Prostate gland (tissue), 2 donors: Measurements from ENCODE around the gene OTUB2. TPM values are rescaled to one million over a fixed set of nuclear protein-coding genes. Genes with fewer than 3 reads are reported as not detected.

ENCODE experiments used
- DNase-seq: peaks from one replicate; pipeline ENCODE4 v3.0.0-alpha.2; 2019; ENCODE audit warnings: low spot score
- H3K27ac ChIP-seq, 2 donors: fragments of 200-600 bp; sonication (generic); 2 replicates each; pipeline ENCODE4 v1.5.1; 2017 to 2019
- H3K27me3 ChIP-seq: fragments of 200-600 bp; sonication (generic); replicated peaks from 2 replicates; pipeline ENCODE4 v1.5.1; 2019; ENCODE audit not compliant: insufficient read depth
- H3K36me3 ChIP-seq, 2 donors: fragments of 200-600 bp; sonication (generic); 1 replicate in 1 of 2; 2 replicates in 1 of 2; pipeline versions ENCODE4 v1.5.1 to v1.8.1; 2017 to 2019
- H3K4me1 ChIP-seq: fragments of 200-600 bp; sonication (generic); replicated peaks from 2 replicates; pipeline ENCODE4 v1.5.1; 2019
- H3K4me3 ChIP-seq, 2 donors: fragments of 200-600 bp; sonication (generic); 2 replicates each; pipeline ENCODE4 v1.5.1; 2017 to 2019
- H3K9me3 ChIP-seq: fragments of 200-600 bp; sonication (generic); 2 replicates; pipeline ENCODE4 v1.5.1; 2017
- POLR2A ChIP-seq: fragments of 450-650 bp; IDR thresholded peaks from one replicate; pipeline ENCODE4 v1.6.1; 2016; ENCODE audit warnings: antibody characterized with exemption, mild to moderate bottlenecking
- POLR2AphosphoS5 ChIP-seq: sonication (generic); formaldehyde crosslinking; IDR thresholded peaks from one replicate; pipeline ENCODE4 v1.6.1; 2017; ENCODE audit warnings: antibody characterized with exemption
- WGBS: methylation state at CpG from one replicate; pipeline ENCODE4 v1.1.5; 2018; 5-methylcytosine and 5-hydroxymethylcytosine counted together
- intact Hi-C: fragments of 100-400 bp; cut with DNase I; formaldehyde crosslinking; loops from one replicate; pipeline ENCODE4 v1.14.2; 2022
- total RNA-seq, 2 donors: library from RNA; depleted of rRNA; stranded (reverse); fragments of >200 nt; gene quantifications; one replicate each; pipeline ENCODE4 v1.1.0, GENCODE V29; 2016
- TF ChIP-seq, protein P1 (sequence below), 4 experiments: fragments of 200-600 bp in 2 of 4; fragments of 450-650 bp in 2 of 4; sonication (generic) in 2 of 4; IDR thresholded peaks; 1 replicate in 3 of 4; 2 replicates in 1 of 4; pipeline ENCODE4 v1.5.1; 2016 to 2019; ENCODE audit warnings: antibody characterized with exemption in 4 of 4, mild to moderate bottlenecking in 2 of 4, moderate library complexity in 2 of 4

Gene OTUB2
- total RNA-seq, 2 donors from 2014 or later: 1.5 to 3.0 TPM

DNA sequence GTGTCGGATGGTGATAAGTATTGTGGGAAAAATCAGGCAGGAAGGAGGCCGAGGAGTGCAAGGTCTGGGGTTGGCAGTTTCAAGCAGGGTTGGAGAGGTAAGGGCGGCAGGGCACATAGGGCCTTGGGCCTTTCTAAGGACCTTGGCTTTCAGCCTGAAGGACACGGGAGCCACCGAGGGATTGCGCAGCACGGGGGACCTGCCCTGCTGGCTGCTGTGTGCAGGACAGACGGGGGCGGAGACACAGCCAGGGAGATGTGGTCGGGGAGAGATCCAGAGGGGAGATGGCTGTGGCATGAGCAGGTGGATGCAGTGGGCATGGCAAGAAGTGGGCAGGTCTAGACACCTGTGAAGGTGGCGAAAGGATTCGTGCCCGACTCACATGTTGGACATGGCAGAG is 14.7 kb downstream of the OTUB2 start:
- H3K9me3 ChIP-seq: no peaks in the 10 kb centered on the region
- H3K27me3 ChIP-seq: no peaks in the 10 kb centered on the region
- intact Hi-C loops: no loop called here
- TF ChIP-seq, protein P1, sequence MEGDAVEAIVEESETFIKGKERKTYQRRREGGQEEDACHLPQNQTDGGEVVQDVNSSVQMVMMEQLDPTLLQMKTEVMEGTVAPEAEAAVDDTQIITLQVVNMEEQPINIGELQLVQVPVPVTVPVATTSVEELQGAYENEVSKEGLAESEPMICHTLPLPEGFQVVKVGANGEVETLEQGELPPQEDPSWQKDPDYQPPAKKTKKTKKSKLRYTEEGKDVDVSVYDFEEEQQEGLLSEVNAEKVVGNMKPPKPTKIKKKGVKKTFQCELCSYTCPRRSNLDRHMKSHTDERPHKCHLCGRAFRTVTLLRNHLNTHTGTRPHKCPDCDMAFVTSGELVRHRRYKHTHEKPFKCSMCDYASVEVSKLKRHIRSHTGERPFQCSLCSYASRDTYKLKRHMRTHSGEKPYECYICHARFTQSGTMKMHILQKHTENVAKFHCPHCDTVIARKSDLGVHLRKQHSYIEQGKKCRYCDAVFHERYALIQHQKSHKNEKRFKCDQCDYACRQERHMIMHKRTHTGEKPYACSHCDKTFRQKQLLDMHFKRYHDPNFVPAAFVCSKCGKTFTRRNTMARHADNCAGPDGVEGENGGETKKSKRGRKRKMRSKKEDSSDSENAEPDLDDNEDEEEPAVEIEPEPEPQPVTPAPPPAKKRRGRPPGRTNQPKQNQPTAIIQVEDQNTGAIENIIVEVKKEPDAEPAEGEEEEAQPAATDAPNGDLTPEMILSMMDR (IDR thresholded peaks at IDR 0.05): no peak
- no peak for TF ChIP-seq POLR2AphosphoS5
- no peak for TF ChIP-seq POLR2A
- no peak overlapping the region for H3K27ac ChIP-seq
- H3K4me3 ChIP-seq: no peak overlapping the region
- H3K4me1 ChIP-seq: no peaks in the 10 kb centered on the region
- no peaks in the 10 kb centered on the region for H3K36me3 ChIP-seq
- DNase-seq: no peak
- WGBS: 87% methylated on average over 13 of the region's 13 CpGs

DNA sequence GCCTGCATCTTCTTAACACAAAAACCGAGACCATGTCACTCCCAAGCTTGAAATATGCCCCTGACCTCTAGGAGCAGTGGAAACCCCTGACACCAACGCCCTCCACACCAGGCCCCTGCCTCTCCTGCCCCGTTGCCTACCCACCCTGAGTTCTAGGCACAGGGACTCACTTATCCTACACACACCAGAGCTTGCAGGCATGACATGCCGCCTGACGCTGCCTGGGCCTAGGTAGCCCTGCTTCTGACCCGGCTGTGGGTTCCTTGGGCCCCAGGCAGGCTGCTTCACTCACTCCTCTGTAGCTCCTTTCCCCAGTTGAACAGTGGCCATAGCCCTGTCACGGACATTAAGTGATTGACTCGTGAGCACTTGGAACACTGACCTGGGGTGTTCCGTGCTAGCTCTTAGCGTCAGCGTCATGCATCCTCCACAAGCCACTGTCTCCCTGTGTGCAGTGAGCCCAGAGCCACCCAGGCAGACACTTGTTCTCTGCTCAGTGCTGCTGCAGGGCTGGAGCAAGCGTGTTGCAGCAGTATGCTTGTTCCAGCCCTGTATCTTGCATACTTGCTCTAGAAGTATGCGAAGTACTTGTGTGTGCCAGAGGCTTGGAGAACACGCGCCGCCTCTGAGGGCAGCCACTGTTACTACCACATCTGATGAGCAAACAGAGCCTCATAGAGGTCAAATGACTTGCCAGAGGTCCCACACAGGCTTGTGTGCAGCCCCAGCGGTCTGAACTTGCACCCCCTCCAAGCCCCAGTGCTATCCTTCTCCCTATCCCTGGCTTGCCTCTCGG is 15.6 kb downstream of the OTUB2 start:
- TF ChIP-seq POLR2AphosphoS5 (no peak), POLR2A (no peak)
- TF ChIP-seq, protein P1 (IDR thresholded peaks at IDR 0.05): no peak
- Histone ChIP-seq H3K27me3 (no peaks in the 10 kb centered on the region), H3K4me1 (no peaks in the 10 kb centered on the region), H3K27ac (no peak overlapping the region), H3K4me3 (no peak overlapping the region), H3K9me3 (no peaks in the 10 kb centered on the region), H3K36me3 (peaks cover 0 to 6% of the 10 kb centered on the region in 2 donors)
- no peak for DNase-seq
- intact Hi-C loops: no loop called here
- 83% methylated on average over 18 of the region's 18 CpGs for WGBS

DNA sequence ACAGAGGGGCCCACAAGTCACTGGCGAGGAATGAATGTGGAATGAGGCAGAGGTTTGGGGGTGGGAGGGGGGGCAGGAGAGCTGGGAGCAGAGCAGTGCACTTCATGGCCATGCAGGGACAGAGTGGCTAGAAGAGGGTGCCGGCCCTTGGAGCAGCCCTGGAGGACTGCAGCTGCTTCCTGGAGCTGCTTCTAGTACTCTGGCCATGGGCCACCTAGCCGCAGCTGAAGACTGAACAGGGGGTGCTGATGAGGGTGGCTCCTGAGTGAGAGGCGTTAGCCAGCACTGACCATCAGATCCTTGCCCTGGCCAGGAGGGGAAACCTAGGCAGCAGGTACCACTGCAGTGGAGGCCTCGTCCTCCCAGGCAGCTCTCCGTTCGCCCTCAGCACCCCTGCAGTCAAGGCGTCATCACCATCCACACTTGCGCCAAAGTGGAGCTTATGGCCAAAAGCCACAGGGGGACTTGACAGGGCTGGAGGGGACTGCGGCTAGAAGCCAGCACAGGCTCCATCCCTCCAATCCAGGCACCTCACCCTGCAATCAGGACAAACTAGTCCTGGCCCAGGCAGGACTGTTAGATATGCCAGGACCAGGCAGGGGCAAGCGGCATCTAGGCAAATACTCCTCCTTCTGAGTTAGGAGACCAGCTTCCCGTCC is 16.4 kb downstream of the OTUB2 start:
- H3K36me3 ChIP-seq: peaks cover 0 to 13% of the 10 kb centered on the region in 2 donors
- WGBS: 77% methylated on average over 12 of the region's 12 CpGs
- H3K9me3 ChIP-seq: no peaks in the 10 kb centered on the region
- DNase-seq: no peak
- no peak overlapping the region for H3K27ac ChIP-seq
- TF ChIP-seq, protein P1 (IDR thresholded peaks at IDR 0.05): no peak
- no peak for TF ChIP-seq POLR2AphosphoS5
- TF ChIP-seq POLR2A: no peak
- H3K4me1 ChIP-seq: no peaks in the 10 kb centered on the region
- intact Hi-C loops: no loop called here
- no peak overlapping the region for H3K4me3 ChIP-seq
- no peaks in the 10 kb centered on the region for H3K27me3 ChIP-seq

DNA sequence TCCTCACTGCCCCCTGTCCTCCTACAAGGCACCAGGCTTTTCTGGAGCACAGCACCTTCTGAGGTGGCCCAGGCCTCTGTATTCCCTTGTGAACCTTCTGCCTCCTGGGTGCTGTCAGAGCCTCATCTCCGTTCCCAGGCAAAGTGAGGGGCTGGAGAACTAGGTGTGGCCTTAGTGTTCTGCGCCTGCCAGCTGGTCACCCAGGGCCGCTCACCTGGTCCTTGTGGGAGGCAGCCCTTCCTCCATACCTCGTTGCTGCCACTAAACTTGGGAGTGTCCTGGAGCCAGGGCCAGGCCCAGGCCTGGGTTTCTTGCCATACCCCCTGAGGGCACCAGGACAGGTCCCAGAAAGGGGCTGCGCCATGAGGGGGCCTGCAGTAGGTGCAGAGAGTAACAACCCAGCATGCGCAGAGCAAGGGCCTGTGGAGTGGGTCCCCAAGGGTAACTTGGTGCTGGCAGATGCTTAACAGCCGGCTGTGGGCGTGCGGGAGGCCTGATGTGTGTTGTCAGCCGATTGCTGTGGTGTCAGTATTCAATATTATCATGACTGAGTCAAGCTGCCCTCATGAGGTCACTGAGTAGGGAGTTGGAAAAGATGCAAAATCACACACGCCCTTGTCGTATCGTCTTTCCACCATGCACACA is 17.1 kb downstream of the OTUB2 start:
- H3K4me3 ChIP-seq: no peak overlapping the region
- H3K4me1 ChIP-seq: no peaks in the 10 kb centered on the region
- TF ChIP-seq POLR2AphosphoS5 (no peak), POLR2A (no peak)
- TF ChIP-seq, protein P1 (IDR thresholded peaks at IDR 0.05): no peak
- H3K9me3 ChIP-seq: no peaks in the 10 kb centered on the region
- intact Hi-C loops: no loop called here
- H3K36me3 ChIP-seq: peaks cover 0 to 19% of the 10 kb centered on the region in 2 donors
- no peak for DNase-seq
- WGBS: 82% methylated on average over 13 of the region's 13 CpGs
- H3K27me3 ChIP-seq: no peaks in the 10 kb centered on the region
- H3K27ac ChIP-seq: no peak overlapping the region
